ENCODE results near the gene JPH2.

DNA sequence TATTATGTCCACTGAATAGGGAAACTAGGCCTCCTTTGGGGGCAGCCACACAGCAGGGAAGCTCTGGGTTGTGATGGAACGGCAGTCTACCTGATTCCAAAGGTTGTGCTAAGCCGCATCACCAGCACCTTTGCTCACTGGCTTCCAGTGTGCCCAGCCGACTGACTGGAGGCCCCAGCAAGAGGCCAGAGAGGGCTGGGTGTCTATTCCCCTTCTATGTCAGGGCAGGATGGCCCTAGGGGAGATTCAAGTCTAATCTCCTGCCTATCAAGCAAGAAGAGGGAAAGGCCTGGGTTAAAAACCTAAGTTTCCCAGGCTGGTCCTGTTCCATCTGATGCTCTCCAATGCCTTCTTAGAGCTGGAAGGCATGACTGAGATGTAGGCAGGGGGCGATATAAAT, 53.6 kb downstream of the JPH2 start:
- TF ChIP-seq, protein P1, sequence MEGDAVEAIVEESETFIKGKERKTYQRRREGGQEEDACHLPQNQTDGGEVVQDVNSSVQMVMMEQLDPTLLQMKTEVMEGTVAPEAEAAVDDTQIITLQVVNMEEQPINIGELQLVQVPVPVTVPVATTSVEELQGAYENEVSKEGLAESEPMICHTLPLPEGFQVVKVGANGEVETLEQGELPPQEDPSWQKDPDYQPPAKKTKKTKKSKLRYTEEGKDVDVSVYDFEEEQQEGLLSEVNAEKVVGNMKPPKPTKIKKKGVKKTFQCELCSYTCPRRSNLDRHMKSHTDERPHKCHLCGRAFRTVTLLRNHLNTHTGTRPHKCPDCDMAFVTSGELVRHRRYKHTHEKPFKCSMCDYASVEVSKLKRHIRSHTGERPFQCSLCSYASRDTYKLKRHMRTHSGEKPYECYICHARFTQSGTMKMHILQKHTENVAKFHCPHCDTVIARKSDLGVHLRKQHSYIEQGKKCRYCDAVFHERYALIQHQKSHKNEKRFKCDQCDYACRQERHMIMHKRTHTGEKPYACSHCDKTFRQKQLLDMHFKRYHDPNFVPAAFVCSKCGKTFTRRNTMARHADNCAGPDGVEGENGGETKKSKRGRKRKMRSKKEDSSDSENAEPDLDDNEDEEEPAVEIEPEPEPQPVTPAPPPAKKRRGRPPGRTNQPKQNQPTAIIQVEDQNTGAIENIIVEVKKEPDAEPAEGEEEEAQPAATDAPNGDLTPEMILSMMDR (IDR thresholded peaks at IDR 0.05): no peak
- no peak for TF ChIP-seq POLR2AphosphoS5 (IDR thresholded peaks at IDR 0.05)
